Thymus (tissue), 11 donors: ENCODE data around the gene ITIH6. TPM values are rescaled to one million over a fixed set of nuclear protein-coding genes. Genes with fewer than 3 reads are reported as not detected.

Experiments
- DNase-seq, 9 donors: peaks; one replicate each; pipeline ENCODE4 v3.0.0-alpha.2; 2013; ENCODE audit warnings: low spot score in 9 of 9, low read depth in 6 of 9, missing footprints in 1 of 9
- H3K27ac ChIP-seq, 2 donors: one replicate each; pipeline ENCODE4 v1.5.1; 2013; ENCODE audit warnings: control low read depth in 1 of 2, low read depth in 1 of 2, low read length in 1 of 2, mild to moderate bottlenecking in 1 of 2, moderate library complexity in 1 of 2
- H3K27me3 ChIP-seq, 2 donors: one replicate each; pipeline ENCODE4 v1.5.1; 2013; ENCODE audit warnings: low read length in 1 of 2; ENCODE audit not compliant: control insufficient read depth in 2 of 2, insufficient read depth in 1 of 2
- H3K36me3 ChIP-seq, 2 donors: one replicate each; pipeline ENCODE4 v1.5.1; 2013; ENCODE audit warnings: low read length in 1 of 2, mild to moderate bottlenecking in 1 of 2, moderate library complexity in 1 of 2; ENCODE audit not compliant: control insufficient read depth in 2 of 2, insufficient read depth in 2 of 2
- H3K4me1 ChIP-seq, 2 donors: one replicate each; pipeline ENCODE4 v1.5.1; 2013; ENCODE audit warnings: low read length in 2 of 2; ENCODE audit not compliant: control insufficient read depth in 2 of 2, insufficient read depth in 2 of 2
- H3K4me3 ChIP-seq, 2 donors: one replicate each; pipeline ENCODE4 v1.5.1; 2013; ENCODE audit warnings: low read length in 2 of 2, control low read depth in 1 of 2, mild to moderate bottlenecking in 1 of 2
- H3K9me3 ChIP-seq, 2 donors: one replicate each; pipeline ENCODE4 v1.5.1; 2013; ENCODE audit warnings: low read length in 1 of 2, mild to moderate bottlenecking in 1 of 2; ENCODE audit not compliant: control insufficient read depth in 2 of 2, insufficient read depth in 1 of 2
- WGBS: extraction: QIAGEN DNeasy Blood & Tissue Kit; methylation state at CpG from one replicate; pipeline ENCODE4 v1.1.7; 2013; 5-methylcytosine and 5-hydroxymethylcytosine counted together
- polyA plus RNA-seq: library from polyadenylated mRNA; stranded (reverse); fragments of 200-250 nt; gene quantifications from one replicate; pipeline ENCODE4 v1.2.3, GENCODE V29; 2013
- total RNA-seq: library from RNA; stranded (reverse); fragments of 120-200 nt; gene quantifications from one replicate; pipeline ENCODE4 v1.2.4, GENCODE V29; 2013
- donor health status: healthy.

ITIH6 gene
- total and polyA plus RNA-seq, 2 donors, result not detected

GRCh38 chrX:54710920-54711319 is 87.1 kb downstream of the ITIH6 start:
- 72% methylated on average over 1 of the region's 1 CpG for WGBS
- H3K36me3 ChIP-seq, result no peaks in the 10 kb centered on the region

GRCh38 chrX:54708404-54708803 is 89.7 kb downstream of the ITIH6 start:
- H3K36me3 ChIP-seq, result no peaks in the 10 kb centered on the region
- no peak overlapping the region for H3K27ac ChIP-seq
- WGBS, result 92% methylated on average over 2 of the region's 2 CpGs
- no peaks in the 10 kb centered on the region for H3K27me3 ChIP-seq
- no peak for DNase-seq
- H3K4me3 ChIP-seq, result no peak overlapping the region
- no peaks in the 10 kb centered on the region for H3K4me1 ChIP-seq
- no peaks in the 10 kb centered on the region for H3K9me3 ChIP-seq

More at GRCh38 chrX:54710920-54711319, 87.1 kb downstream of the ITIH6 start:
- H3K27me3 ChIP-seq, result no peaks in the 10 kb centered on the region
- H3K27ac ChIP-seq, result no peak overlapping the region
- H3K9me3 ChIP-seq, result no peaks in the 10 kb centered on the region
- H3K4me1 ChIP-seq, result no peaks in the 10 kb centered on the region
- DNase-seq, result no peak
- no peak overlapping the region for H3K4me3 ChIP-seq

Other genes with a start within 250 kb of the ITIH6 start
- 183 TPM for gene MAGED2, start 9.5 kb upstream of the ITIH6 start, total RNA-seq
- 88.3 TPM for gene MAGED2, start 9.5 kb upstream of the ITIH6 start, polyA plus RNA-seq
- 17.3 TPM for gene TRO, start 122.6 kb upstream of the ITIH6 start, total RNA-seq
- 12.4 TPM for gene TRO, start 122.6 kb upstream of the ITIH6 start, polyA plus RNA-seq
- gene PFKFB1, start 195.9 kb upstream of the ITIH6 start, total RNA-seq, result 0.19 TPM
- 0.41 TPM for gene PFKFB1, start 195.9 kb upstream of the ITIH6 start, polyA plus RNA-seq
- 6.7 TPM for gene APEX2, start 202.1 kb upstream of the ITIH6 start, total RNA-seq
- gene APEX2, start 202.1 kb upstream of the ITIH6 start, polyA plus RNA-seq, result 9.0 TPM
- 16.9 TPM for gene ALAS2, start 232.7 kb upstream of the ITIH6 start, total RNA-seq
- 0.41 TPM for gene ALAS2, start 232.7 kb upstream of the ITIH6 start, polyA plus RNA-seq